Breast epithelium (tissue), 3 donors: ENCODE data around the gene HIPK4.
A peak's percentile ranks its signal among the peaks of the same experiment; 100 is the strongest.

Source experiments
- CTCF ChIP-seq, 3 donors: fragments of 450-650 bp; IDR thresholded peaks; one replicate each; pipeline ENCODE4 v1.5.1; 2016 to 2017; ENCODE audit warnings: antibody characterized with exemption in 3 of 3, mild to moderate bottlenecking in 3 of 3, moderate library complexity in 3 of 3
- POLR2A ChIP-seq: fragments of 450-650 bp; IDR thresholded peaks from one replicate; pipeline ENCODE4 v1.6.1; 2016; ENCODE audit warnings: antibody characterized with exemption, mild to moderate bottlenecking, moderate library complexity

DNA sequence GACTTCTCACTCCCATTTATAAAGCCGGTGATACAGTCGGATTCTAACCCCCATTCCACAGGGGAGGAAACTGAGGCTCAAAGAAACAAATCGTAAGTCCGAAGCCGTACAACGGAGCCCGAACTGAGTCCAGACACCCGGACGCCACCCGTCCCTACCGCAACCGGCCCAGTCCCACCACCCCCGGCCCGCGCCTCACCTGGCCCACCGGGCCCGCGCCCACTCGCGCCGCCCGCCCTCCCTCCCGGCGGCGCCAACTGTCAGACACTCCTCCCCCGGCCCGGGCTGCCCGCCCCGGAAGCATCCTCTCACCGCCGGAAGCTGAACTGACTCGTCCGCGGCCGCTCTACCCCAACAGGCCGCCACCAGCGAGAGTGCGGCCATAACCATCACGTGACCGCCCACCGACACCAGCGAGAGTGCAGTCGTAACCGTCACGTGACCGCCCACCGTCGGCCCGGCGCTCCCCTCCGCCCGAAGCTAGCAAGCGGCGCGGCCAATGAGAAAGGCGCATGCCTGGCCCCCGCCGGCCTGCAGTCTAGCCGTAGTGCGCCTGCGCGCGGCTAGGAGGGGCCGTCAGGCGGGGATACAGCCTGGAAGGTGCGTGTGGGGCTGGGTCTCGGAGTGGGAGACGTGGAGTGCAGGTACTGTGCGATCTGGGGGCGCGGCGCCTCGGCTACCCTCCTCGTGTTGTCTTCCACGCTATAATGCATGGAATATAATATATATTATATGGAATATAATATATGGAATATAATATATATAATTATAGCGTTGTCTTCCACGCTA is 41.7 kb downstream of the HIPK4 start, which contains the start of the genes C19orf47 and PLD3:
- peak; percentile 89 for TF ChIP-seq POLR2A
- TF ChIP-seq CTCF (IDR thresholded peaks at IDR 0.05), result peak in 1 of 3 donors; percentile 29
